GM18526 (cell line): Measurements from ENCODE around the gene KRT14.

Experiments
- POLR2A ChIP-seq: IDR thresholded peaks from 3 replicates; pipeline ENCODE4 v1.6.1; 2011; ENCODE audit not compliant: insufficient read length; ENCODE audit errors: extremely low read depth

KRT14 gene

DNA sequence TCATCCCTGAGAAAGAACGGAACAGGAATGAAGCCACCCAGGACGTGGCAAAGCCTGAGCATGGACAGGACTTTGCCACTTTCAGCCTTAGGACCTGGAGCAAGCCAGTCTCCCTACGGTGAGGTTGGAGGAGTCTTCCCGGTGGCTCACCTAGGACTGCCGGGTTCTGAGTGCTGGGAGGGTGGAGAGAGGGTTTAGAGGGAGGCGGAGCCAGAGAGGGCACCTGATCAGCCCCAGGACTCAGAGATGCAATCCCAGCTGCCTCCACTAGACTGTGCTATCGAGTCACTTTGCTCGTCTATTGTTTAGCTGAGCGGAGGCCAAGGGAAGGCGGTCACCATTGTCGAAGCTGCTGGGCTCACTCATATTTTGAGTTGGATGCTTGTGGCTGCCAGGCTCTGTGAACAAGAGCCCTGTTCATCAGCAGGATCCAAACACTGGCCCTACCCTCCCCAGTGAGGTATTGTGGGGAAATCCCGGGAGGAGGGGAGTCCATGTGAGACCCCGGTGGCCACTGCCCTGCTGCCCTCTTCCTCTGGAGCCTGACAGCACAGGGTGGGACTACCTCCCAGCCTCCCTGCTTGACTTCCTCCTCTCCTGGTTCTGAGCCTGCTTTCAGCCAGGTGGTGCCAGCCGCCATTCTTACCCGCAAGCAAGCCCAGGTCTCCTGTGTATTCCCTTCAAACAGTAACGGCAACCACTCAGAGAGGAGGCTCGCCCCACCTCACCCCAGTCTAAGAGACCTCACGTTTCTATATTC, 7.0 kb downstream of the KRT14 start:
- TF ChIP-seq POLR2A, result no peak

DNA sequence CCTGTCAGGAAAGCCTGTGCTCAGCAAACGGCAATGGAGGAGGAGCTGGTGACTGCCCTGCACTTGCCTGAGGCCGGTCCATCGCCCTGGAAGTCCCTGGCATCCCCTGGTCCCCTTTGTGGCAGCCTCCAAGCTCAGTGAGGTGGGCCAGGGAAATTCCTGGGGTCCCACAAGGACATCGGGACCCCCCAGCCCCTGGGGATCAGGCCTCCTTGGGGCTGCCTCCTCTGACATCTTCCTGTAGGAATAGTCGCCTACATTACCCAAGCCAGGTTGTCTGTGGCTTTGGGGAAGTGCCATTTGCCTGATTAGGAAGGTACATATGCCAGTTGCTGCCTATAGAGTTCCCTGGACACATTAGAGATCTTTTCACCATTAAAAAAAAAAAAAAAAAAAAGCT, 7.7 kb downstream of the KRT14 start:
- no peak for TF ChIP-seq POLR2A

DNA sequence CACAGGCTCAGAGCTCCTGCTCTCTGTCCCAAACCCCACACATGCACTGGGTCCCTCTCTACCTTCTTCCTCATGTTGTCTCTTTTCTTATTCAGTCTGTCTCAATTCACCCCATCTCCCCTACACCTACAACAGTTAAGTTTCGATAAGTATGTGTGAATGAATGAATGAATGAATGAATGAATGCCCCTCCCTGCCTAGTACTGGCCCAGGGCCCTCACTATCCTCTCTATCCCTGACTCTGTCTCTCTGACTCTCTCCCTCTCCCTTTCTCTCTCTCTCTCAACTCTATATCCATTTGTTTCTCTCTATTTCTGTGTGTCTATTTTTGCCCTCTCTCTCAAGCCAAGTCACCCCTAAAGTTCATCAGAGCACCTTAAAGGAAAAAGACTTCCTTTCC, 8.2 kb downstream of the KRT14 start:
- TF ChIP-seq POLR2A, result no peak

DNA sequence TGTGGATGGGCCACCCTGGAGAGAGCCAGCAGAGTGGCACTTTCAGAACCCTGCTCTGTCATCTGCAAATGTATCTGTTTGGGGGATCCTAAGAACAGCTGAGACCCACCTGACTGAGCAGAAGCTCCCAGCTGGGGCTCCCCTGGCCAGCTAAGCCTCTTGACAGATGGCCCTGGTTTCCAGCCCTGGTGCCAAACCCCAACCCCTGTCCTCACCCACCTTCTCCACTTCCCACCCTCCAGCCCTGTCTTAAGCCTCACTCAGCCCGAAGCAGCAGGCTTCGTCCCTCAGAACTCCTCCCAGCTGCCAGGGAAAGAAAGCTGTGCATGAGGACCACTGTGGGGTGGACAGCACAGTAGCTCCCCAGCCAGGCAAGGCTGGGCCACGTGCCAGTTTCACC, 11.4 kb downstream of the KRT14 start:
- no peak for TF ChIP-seq POLR2A

DNA sequence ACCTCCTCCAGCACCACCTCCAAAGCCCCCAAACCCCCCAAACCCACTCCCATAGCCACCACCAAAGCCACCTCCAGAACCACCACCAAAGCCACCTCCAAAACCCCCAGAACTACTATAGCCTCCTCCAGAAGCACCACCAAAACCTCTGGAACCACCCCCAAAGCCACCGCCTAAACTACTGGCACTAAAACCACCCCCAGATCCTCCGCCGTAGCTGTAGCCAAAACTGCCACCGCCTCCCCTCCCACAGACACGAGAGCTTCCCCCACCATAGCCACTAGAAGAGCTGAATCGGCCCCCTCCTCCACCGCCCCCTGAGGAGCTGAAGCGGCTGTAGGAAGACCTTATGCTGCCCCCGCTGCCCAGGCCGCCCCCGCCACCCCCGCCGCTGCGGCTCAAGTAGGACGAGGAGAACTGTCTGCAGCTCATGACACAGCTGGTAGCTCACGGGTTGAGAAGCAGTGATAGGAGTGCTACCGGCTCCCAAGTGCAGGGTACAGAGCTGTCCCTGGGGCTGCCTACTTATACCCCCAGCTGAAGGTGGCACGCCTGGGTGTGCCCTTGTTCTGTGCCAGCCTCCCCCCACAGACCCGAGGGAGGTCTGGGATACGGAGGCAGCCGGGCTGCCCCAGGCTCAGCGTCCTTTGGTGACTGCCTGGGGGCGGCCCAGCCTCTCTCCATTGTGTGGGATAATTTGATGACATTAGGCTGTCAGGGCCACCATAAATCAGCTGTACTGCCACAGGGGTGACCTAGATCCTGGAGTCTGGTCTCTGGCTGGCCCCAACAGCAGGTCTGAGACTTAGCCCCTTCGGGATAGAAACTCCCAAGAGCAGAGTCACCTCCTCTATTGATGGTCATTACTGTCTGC, 14.9 kb downstream of the KRT14 start, which contains the start of gene KRT9:
Gene KRT9, minus strand, starts transcription at position 499 of the 874 bp plus-strand sequence. Its CDS starts 67 bp downstream, at position 432.
- TF ChIP-seq POLR2A, result no peak

DNA sequence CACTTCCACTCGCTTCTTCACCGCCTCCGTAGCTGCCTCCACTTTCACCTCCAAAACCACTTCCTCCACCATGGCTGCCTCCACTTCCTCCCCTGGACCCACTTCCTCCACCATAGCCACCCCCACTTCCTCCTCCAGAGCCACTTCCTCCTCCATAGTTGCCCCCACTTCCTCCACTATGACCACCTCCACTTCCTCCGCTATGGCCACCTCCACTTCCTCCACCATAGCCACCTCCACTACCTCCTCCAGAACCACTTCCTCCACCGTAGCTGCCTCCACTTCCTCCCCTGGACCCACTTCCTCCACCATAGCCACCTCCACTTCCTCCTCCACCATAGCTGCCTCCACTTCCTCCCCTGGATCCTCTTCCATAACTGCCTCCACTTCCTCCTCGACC, 19.4 kb downstream of the KRT14 start:
- no peak for TF ChIP-seq POLR2A

DNA sequence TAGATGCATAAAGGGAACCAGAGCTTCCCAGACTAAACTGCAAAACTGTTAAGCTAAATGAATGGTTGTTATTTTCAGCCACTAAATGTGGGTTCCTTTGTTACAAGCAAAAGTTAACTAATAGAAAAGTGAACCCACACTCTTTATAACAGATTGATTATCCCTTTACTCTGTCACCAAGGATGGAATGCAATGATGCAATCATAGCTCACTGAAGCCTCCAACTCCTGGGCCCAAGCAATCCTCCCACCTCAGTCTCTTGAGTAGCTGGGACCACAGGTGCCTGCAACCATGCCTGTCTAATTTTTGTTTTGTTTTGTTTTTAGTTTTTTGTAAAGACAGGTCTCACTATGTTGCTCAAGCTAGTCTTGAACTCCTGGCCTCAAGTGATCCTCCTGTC, 21.4 kb downstream of the KRT14 start:
- TF ChIP-seq POLR2A, result no peak

DNA sequence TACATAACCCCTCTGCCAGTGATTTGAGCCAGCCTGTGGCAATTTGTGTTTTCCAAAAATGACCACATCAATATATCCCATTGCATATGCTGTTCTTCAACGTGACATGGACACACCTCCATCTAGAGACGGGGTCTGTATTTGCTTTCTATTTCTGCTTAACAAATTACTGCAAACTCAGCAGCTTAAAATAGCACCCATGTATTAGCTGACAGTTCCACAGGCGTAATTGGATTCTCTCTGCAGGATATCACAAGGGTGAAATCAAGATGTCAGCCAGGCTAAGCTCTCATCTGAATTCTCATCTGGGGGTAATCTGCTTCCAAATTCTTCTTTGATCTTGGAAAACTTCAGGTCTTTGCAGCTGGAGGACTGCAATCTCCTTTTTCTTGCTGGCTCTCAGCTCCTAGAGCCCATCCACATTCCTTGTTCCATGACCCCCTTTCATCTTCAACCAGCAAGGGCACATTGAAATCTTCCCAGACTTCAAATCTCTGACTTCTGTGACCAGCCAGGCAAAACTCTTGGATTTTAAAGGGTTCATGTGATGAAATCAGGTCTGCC, 23.0 kb downstream of the KRT14 start:
- TF ChIP-seq POLR2A, result no peak

DNA sequence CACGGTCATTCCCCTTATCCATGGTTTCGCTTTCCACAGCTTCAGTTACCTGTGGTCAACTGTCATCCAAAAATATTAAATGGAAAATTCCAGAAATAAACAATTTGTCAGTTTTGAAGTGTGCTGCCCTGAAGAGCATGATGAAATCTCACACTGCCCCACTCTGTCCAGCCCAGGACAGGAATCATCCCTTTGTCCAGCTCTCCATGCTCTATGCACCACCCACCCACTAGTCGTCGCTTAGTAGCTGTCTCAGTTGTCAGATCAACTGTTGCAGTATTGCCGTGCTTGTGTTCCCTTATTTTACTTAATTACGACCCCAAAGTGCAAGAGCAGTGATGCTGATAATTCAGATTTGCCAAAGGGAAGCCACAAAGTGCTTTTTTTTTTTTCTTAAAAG, 25.1 kb downstream of the KRT14 start:
- TF ChIP-seq POLR2A, result no peak

DNA sequence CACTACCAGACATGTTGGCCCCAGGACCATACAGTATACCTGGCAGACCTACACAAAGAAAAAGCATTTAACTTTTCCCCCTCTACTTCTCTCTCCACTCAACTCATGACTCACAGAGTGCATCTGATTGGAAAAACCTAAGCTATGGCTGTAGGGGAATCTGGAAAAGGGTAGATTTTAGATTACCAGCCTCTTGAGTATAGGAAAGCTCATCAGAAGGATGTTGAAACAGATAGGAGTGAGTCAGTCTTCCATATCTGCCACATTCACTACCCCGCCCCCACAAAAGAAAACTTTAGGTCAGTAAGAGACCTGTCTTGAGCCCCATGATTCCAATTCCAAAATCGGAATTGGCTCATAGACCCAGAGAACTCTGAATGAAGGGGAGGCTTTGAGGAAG, 27.1 kb downstream of the KRT14 start:
- no peak for TF ChIP-seq POLR2A

DNA sequence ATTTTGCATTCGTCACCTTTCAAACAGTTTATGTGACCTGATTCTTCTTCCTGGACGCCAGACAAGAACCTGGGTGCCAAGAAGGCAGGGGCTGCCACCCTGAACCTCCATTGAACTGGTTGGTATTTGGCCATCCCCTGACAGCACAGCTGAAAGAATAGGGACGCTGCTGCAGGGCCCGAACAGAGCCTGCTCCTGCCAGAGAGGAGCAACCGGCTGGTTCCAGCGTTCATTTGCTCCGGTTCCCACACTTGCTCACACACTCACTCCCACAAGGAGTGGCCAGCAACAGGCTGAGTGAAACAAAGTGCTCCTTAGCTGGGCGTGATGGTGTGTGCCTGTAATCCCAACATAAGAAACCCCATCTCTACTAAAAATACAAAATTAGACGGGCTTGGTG, 29.8 kb downstream of the KRT14 start:
- no peak for TF ChIP-seq POLR2A

DNA sequence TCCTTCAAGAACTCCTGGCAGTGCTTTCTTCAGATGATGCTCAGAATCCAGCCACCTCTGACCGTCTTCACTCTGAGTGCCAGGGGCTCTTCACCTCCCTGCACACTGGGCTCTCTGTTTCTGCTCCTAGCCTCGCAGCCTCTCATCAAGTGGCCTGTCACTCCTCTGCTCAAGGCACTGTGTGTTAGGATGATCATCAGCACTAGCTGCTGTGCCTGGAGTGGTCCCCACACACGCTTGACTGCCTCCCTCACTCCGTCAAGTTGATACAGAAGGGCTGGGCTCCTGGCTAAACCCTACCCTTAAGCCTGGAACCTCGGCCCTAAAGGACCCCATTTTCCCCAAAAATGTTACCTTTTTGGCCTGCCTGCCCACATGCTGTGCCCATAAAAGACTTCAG, 30.4 kb downstream of the KRT14 start:
- TF ChIP-seq POLR2A, result no peak

DNA sequence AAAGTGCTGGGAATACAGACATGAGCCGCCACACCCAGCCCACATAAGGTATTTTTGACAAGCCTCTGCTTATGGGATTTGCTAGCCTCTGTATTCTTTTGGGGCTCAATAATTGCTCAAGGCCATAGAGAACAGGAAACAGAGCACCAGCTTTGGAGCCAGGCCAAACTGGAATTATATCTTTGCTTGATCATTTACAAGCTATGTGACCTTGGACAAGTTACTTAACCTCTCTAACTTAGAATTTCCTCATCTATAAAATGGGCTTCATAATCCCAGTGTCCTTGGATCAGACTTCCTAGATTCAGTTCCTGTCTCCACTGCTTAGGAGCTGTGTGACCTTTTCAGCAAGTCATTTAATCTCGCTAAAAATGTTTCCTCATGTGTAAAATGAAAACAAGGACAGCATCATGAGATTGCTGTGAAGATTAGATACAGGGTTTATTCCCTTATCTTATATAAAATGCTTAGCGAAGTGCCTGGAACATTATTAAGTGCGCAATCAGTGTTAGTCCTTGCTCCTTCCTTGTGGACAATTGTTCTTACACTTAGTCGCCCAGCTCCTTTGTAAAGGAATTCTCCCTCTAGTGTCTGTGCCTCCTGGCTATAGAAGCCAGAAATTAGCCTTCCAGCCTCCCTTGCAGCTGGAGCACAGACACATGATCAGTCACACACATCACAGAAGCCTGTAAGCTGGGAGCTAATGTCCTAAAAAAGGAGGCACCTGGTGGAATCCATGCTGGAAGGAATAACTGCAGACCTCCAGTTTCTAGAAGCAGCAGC, 31.4 kb downstream of the KRT14 start:
- TF ChIP-seq POLR2A, result no peak

DNA sequence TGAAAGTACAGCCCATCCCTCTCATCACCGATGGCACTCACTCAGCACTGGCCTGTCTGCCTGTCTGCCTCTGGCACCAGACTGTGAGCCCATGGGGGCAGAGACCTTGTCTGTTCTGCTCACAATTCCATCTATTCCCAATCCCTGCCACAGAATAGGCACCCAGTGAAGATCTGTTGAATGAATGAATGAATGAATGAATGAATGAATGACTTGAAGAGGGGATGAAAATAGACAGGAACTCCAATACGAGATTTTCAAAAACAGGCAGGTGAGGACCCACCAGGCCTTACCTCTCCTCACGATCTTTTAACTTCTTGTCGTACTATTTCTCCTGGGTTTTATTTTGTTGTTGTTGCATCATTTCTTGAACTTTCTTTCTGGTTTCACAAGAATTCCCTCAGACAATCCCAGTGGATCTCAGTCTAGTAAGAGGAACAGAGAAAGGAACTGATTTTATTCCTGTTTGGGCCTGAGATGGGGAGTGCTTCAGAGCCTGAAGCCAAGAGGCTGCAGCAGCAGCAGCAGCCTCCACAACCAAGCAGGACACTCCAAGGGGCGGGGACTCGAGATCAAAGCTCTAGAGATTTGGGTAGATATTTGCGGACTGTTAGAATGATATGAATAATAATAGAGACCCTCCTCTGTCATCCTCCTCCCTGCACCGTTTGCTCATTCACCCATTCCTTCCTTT, 32.6 kb downstream of the KRT14 start:
- TF ChIP-seq POLR2A, result no peak

DNA sequence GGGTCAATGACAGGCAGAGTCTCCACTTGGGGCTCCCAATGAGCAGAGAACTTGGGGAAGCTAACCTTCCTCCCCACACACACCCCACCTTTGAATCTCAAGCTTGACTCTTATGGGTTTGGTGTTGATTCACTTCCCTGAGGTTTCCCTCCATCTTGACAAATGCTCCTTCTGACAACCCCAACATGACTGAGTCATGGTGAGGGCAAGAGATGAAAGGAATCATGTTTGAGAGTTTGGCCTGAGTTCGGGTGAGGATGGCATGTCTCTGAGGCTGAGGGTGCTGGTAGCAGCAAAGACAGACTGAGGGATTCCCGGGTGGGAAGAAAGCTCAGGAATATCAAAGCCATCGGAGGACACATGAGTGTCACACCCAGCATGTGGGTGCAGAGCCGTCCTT, 33.5 kb downstream of the KRT14 start:
- no peak for TF ChIP-seq POLR2A
